Activated effector memory CD4-positive, alpha-beta T cell treated with anti-CD3 and anti-CD28 coated beads, Interleukin-2, amount 50 U/mL, for 16 hours (primary cell): Measurements from ENCODE around the gene CTSD.

Experiments
- DNase-seq: peaks from one replicate; pipeline ENCODE4 v3.0.0-alpha.2; 2020

CTSD gene

DNA sequence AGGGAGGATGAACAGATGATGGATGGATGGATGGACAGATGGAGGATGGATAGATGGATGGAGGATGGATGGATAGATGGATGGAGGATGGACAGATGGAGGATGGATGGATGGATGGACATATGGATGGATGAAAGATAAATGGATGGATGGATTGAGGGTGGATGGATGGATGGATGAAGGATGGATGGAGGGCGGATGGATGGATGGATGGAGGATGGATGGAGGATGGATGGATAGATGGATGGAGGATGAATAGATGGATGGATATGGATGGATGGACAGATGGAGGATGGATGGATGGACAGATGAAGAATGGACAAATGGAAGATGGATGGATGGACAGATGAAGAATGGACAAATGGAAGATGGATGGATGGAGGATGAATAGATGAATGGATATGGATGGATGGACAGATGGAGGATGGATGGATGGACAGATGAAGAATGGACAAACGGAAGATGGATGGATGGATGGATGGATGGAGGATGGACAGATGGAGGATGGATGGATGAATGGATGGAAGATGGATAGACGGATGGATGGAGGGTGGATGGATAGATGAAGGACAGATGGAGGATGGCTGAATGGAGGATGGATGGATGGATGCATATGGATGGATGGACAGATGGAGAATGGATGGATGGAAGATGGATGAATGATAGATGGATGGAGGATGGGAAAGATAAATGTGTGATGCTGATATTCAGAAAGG, 20.7 kb downstream of the CTSD start:
- DNase-seq: no peak

DNA sequence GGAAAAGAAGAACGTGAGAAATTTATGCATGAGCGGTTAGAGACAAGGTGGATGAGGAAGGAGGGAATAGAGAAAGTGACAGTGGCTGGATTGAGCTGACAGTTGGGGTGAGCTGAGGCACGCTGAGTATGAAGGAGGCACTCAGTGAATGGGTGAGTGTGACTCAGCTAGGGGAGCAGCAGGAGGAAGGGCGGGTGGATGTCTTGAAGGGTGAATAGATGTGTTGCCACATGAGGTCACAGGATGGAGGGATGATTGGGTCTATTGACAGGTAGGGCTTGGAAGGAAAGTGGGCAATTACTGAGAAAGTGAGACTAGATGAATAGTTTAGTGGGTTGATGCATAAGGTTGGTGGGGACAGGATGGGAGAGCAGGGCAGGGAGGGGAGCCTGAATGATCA, 21.4 kb downstream of the CTSD start:
- DNase-seq: peak; percentile 53

DNA sequence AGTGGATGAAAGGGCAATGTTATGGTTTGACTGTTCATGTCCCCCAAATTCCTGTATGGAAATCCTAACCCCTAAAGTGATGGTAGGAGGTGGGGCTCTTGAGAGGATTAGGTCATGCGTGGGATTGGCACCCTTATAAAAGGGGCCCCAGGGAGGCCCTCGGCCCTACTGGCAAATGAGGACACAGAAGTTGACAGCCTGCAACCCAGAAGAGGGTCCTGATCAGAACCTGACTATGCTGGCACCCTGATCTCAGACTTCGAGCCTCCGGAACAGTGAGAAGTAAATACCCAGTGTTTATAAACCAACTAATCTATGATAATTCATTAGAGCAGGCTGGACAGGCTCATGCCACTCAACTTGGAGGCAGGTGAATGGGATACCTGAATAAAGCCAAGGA, 22.0 kb downstream of the CTSD start:
- DNase-seq: peak; percentile 13

DNA sequence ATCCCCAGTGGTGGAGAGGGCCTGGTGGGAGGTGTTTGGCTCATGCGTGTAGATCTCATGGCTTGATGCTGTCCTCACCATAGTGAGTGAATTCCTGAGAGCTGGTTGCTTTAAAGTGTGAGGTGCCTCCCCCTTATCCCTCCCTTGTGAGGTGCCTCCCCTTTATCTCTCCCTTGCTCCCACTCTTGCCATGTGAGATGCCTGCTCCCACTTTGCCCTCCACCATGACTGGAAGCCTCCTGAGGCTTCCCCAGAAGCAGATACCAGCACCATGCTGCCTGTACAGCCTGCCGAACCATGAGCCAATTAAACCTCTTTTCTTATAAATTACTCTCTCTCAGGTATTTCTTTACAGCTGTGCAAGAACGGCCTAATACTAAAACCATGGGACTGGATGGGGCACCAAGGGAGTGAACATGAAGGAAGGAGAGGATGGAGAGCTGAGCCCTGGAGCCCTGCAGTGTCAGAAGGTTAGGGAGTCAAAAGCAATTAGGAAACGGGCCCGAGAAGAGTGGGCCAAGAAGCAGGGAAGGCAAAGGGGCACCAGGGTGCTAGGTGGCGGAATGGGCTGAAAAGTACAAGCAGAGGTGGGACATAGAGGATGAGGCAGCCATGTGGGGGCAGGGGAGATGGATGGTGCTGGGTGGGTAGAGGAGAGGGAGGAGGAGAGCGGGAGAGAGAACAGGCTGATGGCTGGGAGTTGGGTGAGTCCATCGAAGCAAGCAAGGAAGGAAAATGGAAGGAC, 22.8 kb downstream of the CTSD start:
- no peak for DNase-seq

DNA sequence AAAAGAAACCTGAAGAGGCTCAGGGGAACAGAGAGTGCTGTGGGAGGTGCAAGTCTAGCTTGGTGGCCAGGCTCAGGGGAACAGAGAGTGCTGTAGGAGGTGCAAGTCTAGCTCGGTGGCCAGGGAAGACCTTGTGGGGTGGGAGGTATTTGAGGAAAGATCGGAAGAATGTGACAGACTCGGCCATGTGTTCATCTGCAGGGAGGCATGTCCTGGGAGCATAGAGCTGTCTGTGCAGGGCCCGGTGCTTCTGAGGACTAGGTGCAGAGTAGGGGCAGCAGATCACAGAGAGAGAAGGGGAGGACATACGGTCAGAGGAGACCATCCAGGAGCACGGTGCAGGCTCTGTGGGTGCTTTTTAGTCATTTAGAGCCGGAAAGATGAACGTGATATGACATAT, 24.2 kb downstream of the CTSD start:
- DNase-seq: no peak

DNA sequence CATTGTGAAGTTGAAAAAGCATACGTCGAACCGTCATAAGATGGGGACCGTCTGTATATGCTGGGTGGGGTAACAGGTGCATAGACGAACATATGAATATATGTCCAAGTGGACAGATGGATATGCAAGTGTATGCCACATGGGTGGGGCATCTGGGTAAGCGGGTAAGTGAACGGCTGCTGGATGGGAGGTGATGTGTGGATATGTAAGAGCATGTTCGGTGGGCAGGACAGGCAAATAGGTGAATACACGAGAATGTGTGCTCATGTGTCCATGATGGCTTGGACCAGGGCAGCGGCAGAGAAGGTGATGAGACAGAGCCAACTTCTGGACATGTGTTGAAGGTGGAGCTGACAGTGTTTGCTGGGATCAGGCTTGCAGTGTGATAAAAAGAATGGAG, 25.3 kb downstream of the CTSD start:
- peak; percentile 36 for DNase-seq

DNA sequence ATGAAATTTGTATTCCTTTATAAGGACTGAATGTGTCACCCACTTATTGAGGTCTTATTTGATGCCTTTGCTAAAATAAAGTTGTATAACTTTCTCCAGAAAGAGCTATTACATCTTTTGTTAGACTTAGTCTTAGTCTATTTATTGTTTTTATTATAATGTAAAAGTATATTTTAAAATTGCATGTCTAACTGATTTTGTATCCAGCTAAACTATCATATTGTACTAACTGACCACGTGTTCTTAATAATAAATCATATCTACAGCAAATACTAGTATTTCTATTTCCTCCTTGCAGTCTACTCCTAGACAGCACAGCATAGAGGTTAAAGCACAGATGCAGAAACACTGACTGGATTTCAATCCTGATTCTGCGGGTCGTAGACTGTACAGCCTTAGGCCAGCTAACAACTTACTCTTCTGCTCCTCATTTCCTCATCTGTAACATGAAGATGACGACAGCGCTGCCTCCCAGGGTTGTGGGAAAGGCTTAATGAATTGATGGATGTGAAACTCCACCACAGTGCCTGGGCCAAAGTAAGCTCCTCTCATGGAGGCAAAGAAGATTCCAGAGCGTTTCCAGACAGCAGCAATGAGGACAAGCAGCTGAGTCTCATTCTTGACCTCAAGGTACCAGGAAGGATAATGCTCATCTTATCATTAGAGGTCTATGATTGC, 26.5 kb downstream of the CTSD start:
- DNase-seq: peak; percentile 16

DNA sequence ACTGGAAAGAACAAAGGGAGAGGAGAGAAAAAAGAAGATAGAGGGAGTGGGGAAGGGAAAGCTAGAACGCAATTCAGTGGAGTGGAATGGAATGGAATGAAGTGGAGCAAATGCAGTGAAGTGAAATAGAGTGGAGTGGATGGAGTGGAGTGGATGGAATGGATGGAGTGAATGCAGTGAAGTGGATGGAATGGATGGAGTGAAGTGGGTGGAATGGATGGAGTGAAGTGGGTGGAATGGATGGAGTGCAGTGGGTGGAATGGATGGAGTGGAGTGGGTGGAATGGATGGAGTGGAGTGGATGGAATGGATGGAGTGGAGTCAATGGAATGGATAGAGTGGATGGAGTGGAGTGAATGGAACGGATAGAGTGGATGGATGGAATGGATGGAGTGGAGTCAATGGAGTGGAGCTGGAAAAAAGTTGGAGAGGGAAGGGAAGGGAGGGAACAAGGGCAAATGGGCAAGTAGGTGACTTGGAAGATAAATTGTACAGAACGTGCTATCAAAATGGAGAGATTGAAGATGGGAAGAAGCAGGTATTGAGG, 27.2 kb downstream of the CTSD start:
- no peak for DNase-seq

DNA sequence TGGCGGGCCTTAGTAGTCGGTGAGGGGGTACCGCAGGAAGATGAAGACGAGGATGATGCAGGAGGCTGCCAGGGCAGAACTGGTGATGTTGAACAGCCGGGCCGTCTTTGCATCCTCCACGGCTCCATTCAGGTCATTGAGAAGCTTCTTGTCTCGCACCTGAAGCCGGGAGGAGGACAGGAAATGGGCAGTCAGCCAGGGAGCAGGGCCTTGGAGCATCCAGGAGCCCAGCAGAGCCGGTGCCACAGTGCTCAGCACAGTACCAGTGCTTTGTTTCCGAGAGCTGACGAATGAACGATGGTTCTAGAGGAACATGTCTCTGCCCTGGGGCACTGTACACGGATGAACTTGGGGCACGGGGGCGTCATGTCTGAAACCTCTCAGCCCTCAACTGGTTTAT, 28.5 kb downstream of the CTSD start:
- DNase-seq: peak; percentile 38

DNA sequence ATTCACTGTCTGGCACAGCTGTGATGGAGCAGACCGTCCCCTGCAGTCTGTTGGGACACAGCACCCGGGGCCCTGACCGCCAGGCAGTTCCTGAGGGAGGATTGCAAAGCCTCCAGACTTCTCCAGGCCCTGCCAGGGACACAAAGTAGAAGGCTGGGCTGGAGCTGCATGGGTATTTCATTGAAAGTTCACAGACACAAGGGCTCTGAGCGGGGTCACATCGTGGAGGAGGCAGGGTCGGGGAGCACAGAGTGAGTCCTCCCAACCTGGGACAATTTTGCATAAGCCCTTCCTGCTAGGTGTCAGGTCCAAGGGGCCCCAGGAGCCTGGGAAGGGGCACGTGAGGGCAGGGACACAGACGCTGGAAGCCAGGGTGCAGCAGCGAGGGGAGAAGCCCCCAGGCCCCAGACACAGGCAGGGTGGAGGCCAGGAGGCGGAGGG, 29.1 kb downstream of the CTSD start:
- DNase-seq: no peak

DNA sequence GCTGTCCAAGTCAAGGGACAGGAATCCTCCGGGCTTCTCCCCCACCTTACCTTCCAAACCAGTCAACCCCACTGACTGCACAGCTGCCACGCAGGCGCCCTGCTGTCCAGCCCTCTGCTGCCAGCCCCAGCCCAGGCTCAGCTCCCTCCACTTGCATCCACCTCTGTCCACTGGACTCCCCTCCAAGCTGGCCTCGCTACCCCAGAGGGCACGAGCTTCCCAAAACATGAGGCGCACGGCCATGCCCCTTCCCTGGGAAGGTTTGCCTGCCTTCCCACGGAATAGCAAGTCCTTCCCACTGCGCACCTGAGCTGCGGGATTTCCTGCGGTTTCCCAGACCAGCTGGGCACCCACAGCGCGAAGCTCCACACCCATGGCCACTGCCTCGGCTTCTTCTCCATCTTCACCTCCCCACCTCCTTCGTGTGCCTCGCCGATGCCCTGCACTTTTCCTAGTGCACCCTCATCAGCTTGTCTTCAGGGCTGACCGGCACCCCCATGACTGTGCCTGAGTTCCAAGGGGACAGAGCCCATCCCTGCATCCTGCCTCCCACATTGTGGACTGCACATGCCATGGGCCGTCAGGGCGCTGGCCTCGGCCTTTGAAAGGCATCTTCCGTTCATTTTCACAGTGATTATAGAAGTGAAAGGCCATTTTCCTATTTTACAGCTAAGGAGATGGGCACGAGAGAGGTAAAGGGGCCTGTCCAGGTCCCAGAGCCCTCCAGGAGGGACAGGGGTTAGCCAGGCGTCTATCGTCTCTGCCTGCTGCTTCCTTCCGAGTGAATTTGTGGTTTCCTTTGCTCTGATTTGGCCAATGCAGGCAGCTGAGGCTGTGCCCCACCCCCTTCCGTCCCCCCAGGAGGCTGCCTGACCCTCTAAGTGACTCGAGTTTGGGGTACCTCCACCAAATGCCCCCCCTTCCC, 29.7 kb downstream of the CTSD start:
- peak; percentile 56 for DNase-seq

DNA sequence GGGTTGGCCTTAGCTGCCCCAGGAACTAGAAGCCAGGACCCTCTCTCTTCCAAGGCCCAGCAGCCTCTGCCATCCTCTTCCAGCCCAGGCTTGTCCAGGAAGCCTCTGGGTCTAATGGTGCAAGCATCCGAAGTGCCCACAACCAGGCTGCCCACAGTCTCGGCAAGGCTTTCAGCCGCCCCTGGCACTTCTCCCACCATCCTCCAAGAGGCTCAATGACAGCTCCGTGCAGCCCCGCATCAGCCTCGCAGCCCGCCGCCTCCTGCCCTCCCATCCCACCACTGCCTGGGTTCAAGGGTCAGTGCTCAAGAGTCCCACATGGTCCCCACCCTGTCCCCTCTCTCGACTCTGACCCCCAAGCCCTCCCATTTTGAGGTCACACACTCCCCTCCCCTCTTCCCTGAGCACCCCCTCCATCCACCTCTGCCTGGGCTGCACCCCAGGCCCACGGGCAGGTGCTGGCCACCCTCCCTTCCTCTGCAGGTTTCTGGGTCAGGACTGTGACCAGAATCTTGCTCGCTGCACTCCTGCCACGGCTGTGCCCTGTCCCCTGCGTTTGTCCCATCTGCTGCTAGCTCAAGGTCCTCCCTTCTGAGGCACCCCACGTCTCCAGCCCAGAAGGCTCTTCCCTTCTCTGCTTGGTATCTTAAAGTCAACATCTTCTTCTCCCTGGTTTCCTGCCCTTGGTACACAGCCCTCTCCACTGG, 30.6 kb downstream of the CTSD start:
- DNase-seq: peak; percentile 19

DNA sequence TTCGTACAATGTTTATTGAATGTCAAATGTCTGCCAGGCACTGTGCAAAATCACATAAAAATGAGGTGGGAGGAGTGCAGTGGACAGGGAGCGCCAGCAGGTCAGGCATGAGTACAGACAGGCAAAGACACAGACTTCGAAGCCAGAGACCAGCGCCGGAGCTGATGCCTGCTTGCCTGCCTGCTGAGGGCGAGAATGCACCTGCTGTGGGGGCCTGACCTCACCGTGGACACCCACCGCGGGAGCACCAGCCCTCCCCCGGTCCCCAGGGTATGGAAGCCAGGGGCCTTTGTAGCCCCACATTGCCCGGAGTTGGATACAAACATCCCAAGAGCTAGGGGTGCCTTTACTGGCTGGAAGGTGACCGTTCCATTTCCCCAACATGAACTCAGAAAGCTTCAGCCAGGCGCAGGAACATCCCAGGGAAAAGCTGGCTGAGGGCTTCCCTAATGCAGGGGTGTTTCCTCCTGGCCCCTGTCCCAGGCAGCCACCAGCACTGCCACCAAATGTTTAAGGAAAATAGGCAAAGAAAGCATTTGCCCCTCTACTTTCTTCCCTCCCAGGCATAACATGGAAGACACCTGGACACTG, 31.2 kb downstream of the CTSD start:
- peak; percentile 54 for DNase-seq

DNA sequence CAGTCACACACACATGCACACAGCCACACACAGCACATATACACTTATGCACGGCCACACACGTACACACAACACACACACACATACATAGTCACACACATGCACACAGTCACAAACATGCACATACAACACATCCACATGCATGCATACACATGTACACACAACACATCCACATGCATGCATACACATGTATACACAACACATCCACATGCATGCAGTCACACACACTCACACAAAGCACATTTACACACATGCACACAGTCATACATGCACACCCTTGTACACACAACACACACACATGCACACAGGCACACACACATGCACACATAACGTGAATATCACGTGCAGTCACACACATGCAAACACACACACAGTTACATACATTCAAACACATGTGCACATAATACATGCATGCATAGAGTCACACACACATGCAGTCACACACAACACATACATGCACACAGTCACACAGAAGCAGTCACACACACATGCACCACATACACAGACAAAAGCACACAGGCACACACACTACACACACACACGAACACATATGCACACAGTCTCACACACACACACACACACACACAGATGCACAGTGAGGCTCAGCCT, 32.2 kb downstream of the CTSD start:
- peak; percentile 21 for DNase-seq

DNA sequence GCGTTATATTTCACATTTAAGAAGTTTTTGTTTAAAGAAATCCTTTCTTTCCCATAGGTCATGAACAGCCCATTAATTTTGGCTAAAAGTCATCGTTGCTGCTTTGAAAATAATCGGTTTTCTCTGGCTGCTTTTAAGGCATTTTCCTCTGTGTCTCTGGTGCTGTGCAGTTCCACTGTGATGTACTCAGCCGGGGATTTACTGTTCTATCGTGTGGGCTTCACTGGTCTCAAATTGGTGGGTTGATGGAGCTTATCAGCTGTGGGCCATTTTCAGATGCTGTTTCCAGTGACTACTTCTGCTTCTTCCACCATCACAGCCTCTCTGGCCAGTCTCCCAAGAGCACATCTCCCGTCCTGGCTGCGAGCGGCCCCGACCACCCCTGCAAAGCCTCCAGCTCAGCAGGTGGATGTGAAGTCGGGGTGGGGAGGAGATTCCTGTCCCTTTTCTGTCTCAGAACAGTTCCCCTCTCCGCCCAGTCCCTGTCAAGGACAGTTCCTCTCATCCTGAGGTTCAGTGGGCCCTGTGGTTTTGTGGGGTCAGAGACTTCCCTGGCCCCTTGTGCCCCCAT, 33.6 kb downstream of the CTSD start:
- no peak for DNase-seq

DNA sequence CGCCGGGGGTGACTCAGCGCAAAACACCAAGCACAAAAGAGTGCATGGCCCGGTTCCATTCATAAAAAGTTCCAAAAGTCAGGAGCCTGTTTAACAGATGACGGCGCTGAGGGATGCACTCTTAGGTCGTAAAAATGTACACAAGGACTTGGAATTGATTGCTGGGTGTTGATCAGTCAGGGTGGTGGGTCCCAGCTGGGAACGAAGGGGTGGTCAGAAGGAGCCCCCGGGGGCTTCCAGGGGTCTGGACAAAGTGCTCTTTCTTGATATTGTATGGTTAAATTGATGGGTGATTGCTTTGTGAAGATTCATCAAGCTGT, 34.1 kb downstream of the CTSD start:
- DNase-seq: no peak

DNA sequence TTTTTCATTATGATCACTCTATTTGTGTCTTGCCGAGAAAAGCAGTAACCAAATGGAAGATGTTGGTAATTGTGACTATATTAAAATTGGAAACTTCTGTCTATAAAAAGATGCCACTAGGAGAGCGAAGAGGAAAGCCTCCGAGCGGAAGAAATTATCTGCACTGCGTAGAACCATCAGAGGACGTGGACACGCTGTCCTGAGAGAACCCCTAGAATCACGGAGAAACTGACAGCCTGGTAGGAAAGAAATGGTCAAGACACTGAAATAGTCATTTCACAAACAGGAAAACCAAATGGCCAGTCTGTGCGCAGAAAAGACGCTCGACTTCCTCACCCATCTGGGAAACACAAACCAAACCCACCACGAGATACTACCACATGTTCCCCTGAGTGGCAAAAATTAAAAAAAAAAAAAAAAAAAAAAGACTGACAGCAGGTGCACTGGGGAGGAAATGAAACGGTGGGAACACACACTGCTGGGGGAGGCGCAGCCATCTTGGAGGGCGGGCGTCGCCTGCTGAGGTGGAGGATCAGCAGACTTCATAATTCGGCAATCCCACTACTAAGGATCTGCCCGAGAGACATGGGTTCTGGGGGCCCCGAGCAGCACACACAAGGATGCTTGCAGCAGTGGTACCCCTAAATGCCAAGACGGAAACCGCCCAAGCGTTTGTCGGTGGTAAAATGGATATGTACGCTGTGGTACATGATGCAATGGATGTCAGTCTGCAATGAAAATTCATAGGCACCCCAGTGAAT, 34.6 kb downstream of the CTSD start:
- peak; percentile 30 for DNase-seq

DNA sequence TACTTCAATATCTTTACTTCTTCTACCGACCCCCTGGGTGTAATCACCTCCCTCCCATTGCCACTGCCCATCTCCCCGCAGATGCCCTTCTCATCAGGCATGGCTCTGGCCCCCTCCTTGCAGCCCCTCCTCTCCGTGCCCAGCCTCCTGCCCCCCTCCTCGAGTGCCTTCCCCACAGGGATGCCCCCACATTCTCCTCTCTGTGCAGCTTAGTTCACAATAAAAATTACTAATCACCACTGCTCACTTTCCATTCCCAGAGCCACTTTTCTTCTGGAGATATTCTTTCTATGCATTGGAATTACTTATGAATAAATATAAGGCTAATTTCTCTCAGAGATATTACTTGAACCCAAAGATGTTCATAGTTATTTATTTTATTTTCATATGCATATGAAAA, 35.4 kb downstream of the CTSD start:
- DNase-seq: peak; percentile 17

DNA sequence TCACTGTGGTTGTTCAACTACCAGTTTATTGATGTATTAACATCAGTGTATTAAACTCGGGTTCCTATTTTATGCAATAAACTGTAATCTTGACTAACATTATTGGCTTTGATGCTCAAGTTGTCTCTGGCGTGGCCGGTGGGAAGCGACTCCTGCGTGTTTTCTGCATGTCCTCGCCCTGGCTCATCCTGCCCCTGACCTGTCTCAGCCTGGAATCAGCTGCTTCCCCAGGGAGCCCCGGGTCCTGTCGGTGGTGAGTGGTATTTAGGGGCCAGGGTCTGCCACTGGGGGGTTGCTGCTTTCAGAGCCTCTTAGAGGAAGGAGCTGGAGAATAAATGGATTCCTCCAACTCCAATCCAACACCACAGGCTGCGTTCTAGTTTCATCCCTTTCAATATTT, 35.9 kb downstream of the CTSD start:
- peak; percentile 42 for DNase-seq

DNA sequence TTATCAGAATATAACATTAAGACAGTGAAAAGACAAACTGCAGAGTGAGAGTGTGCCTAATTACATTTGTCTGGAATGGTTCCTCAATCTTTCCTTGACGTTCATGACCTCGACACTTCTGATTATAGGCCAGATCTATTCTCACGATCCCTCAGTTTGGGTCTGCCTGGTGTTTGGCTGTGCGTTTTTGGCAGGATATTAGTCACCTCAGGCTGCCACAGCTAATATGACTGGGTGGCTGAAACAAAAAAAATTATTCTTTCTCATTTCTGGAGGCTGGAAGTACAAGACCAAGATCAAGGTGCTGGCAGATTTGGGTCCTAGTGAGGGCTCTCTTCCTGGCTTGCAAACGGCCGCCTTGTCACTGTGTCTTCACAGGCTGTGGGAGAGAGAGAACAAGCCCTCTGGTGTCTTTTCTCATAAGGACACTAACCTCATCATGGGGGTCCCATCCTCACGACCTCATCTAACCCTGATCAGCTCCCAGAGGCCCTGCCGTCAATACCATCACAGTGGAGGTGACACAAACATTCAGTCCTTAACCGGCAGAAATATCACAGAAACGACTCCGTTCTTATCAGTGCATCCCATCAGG, 36.5 kb downstream of the CTSD start:
- peak; percentile 34 for DNase-seq
